Activated CD8-positive, alpha-beta T cell treated with anti-CD3 and anti-CD28 coated beads, Interleukin-2, amount 10 ng/mL, durations not matched to agents 7 days and 5 days (primary cell): ENCODE results near the gene TMEM42. TPM values are rescaled to one million over a fixed set of nuclear protein-coding genes. Genes with fewer than 3 reads are reported as not detected.

Experiments used
- ATAC-seq: fragments of 150-1000 bp; cut with Tn5 transposase; one replicate; pipeline ENCODE4 v1.10.0; 2021; ENCODE audit warnings: moderate library complexity
- CTCF ChIA-PET: fragments of 350-600 bp; sonication (Branson Sonifier 250); formaldehyde crosslinking; loops from one replicate; lab custom pipeline; 2021; ENCODE audit warnings: antibody characterized with exemption; lab: Charles Lee
- POLR2A ChIA-PET: fragments of 350-600 bp; sonication (Branson Sonifier 250); formaldehyde crosslinking; loops from one replicate; lab custom pipeline; 2021; ENCODE audit warnings: antibody characterized with exemption; lab: Charles Lee
- DNase-seq: peaks from one replicate; pipeline ENCODE4 v3.0.0-alpha.2; 2020
- H3K27ac Mint-ChIP-seq: one replicate; pipeline ENCODE4 v1.8.0; 2021; ENCODE audit warnings: mild to moderate bottlenecking, mixed read lengths
- H3K27me3 Mint-ChIP-seq: one replicate; pipeline ENCODE4 v1.8.0; 2021; ENCODE audit warnings: low read depth, mixed read lengths
- H3K36me3 Mint-ChIP-seq: one replicate; pipeline ENCODE4 v1.8.0; 2021; ENCODE audit warnings: low read depth, mixed read lengths
- H3K4me1 Mint-ChIP-seq: one replicate; pipeline ENCODE4 v1.8.0; 2021; ENCODE audit warnings: low read depth, mixed read lengths
- H3K4me3 Mint-ChIP-seq: one replicate; pipeline ENCODE4 v1.8.0; 2021; ENCODE audit warnings: mild to moderate bottlenecking, mixed read lengths
- H3K9me3 Mint-ChIP-seq: one replicate; pipeline ENCODE4 v1.8.0; 2022; ENCODE audit warnings: mixed read lengths; ENCODE audit not compliant: insufficient read depth
- total RNA-seq, 2 experiments: library from RNA; stranded (reverse); gene quantifications; one replicate each; pipeline ENCODE4 v1.2.3, GENCODE V29; 2021

Gene TMEM42
- total RNA-seq, 2 experiments from 2014 or later, result 8.4 TPM

GRCh38 chr3:44899683-44900367, 38.1 kb downstream of the TMEM42 start:
- no peaks in the 10 kb centered on the region for H3K4me1 Mint-ChIP-seq
- no peak overlapping the region for H3K27ac Mint-ChIP-seq
- ChIA-PET POLR2A (no interaction called here), CTCF (no interaction called here)
- DNase-seq, result no peak
- H3K4me3 Mint-ChIP-seq, result no peak overlapping the region
- no peak for ATAC-seq
- no peaks in the 10 kb centered on the region for H3K36me3 Mint-ChIP-seq
- H3K9me3 Mint-ChIP-seq, result no peaks in the 10 kb centered on the region
- H3K27me3 Mint-ChIP-seq, result peaks cover 5% of the 10 kb centered on the region

- CTCF ChIA-PET, result interaction anchor here (0.8 kb wide), 2 partner anchors 25 to 370 kb away, joined by 3 read pairs; no protein-coding TSS in a partner anchor
- POLR2A ChIA-PET, result no interaction called here
- no peaks in the 10 kb centered on the region for H3K4me1 Mint-ChIP-seq
- H3K9me3 Mint-ChIP-seq, result no peaks in the 10 kb centered on the region
- no peak overlapping the region for H3K4me3 Mint-ChIP-seq
- DNase-seq (no peak), ATAC-seq (no peak)
- H3K27ac Mint-ChIP-seq, result no peak overlapping the region
- H3K36me3 Mint-ChIP-seq, result no peaks in the 10 kb centered on the region
- H3K27me3 Mint-ChIP-seq, result peaks cover 9% of the 10 kb centered on the region
Measured at GRCh38 chr3:44902628-44903027, 40.9 kb downstream of the TMEM42 start.

- peaks cover 16% of the 10 kb centered on the region for H3K27me3 Mint-ChIP-seq
- CTCF ChIA-PET, result no interaction called here
- DNase-seq (no peak), ATAC-seq (no peak)
- H3K27ac Mint-ChIP-seq, result no peak overlapping the region
- no peak overlapping the region for H3K4me3 Mint-ChIP-seq
- POLR2A ChIA-PET, result no interaction called here
- no peaks in the 10 kb centered on the region for H3K9me3 Mint-ChIP-seq
- H3K4me1 Mint-ChIP-seq, result no peaks in the 10 kb centered on the region
- H3K36me3 Mint-ChIP-seq, result no peaks in the 10 kb centered on the region
Measured at GRCh38 chr3:44903314-44903713, 41.6 kb downstream of the TMEM42 start.

- Mint-ChIP-seq H3K4me1 (no peaks in the 10 kb centered on the region), H3K36me3 (no peaks in the 10 kb centered on the region), H3K27me3 (peaks cover 16% of the 10 kb centered on the region), H3K27ac (no peak overlapping the region), H3K4me3 (no peak overlapping the region), H3K9me3 (no peaks in the 10 kb centered on the region)
- ATAC-seq (no peak), DNase-seq (no peak)
- ChIA-PET POLR2A (no interaction called here), CTCF (interaction anchor here (1.1 kb wide), 1 partner anchor 11 kb away, joined by 4 read pairs; no protein-coding TSS in a partner anchor)
Measured at GRCh38 chr3:44903751-44904150, 42.0 kb downstream of the TMEM42 start.

GRCh38 chr3:44905446-44906157, 43.9 kb downstream of the TMEM42 start:
- Mint-ChIP-seq H3K27me3 (peaks cover 21% of the 10 kb centered on the region), H3K9me3 (no peaks in the 10 kb centered on the region), H3K4me1 (no peaks in the 10 kb centered on the region), H3K36me3 (no peaks in the 10 kb centered on the region), H3K27ac (no peak overlapping the region), H3K4me3 (no peak overlapping the region)
- ChIA-PET POLR2A (no interaction called here), CTCF (interaction anchor here (1.4 kb wide), 1 partner anchor 7 kb away, joined by 4 read pairs; no protein-coding TSS in a partner anchor)
- DNase-seq (no peak), ATAC-seq (no peak)

GRCh38 chr3:44906997-44907396, 45.3 kb downstream of the TMEM42 start:
- Mint-ChIP-seq H3K27ac (no peak overlapping the region), H3K36me3 (no peaks in the 10 kb centered on the region), H3K27me3 (peaks cover 21% of the 10 kb centered on the region), H3K4me1 (no peaks in the 10 kb centered on the region), H3K9me3 (no peaks in the 10 kb centered on the region), H3K4me3 (no peak overlapping the region)
- ChIA-PET POLR2A (no interaction called here), CTCF (no interaction called here)
- no peak for ATAC-seq
- no peak for DNase-seq

GRCh38 chr3:44907612-44908011, 45.9 kb downstream of the TMEM42 start:
- Mint-ChIP-seq H3K4me3 (no peak overlapping the region), H3K4me1 (no peaks in the 10 kb centered on the region), H3K9me3 (no peaks in the 10 kb centered on the region), H3K36me3 (no peaks in the 10 kb centered on the region), H3K27me3 (peaks cover 21% of the 10 kb centered on the region), H3K27ac (no peak overlapping the region)
- ATAC-seq (no peak), DNase-seq (no peak)
- ChIA-PET CTCF (no interaction called here), POLR2A (no interaction called here)

GRCh38 chr3:44909063-44909462, 47.4 kb downstream of the TMEM42 start:
- no peak overlapping the region for H3K4me3 Mint-ChIP-seq
- CTCF ChIA-PET, result interaction anchor here (1.5 kb wide), 1 partner anchor 376 kb away, joined by 3 read pairs; no protein-coding TSS in a partner anchor
- no peaks in the 10 kb centered on the region for H3K36me3 Mint-ChIP-seq
- H3K27me3 Mint-ChIP-seq, result peaks cover 21% of the 10 kb centered on the region
- POLR2A ChIA-PET, result no interaction called here
- DNase-seq (no peak), ATAC-seq (no peak)
- H3K9me3 Mint-ChIP-seq, result no peaks in the 10 kb centered on the region
- no peak overlapping the region for H3K27ac Mint-ChIP-seq
- H3K4me1 Mint-ChIP-seq, result no peaks in the 10 kb centered on the region

- Mint-ChIP-seq H3K36me3 (no peaks in the 10 kb centered on the region), H3K9me3 (no peaks in the 10 kb centered on the region), H3K4me3 (no peak overlapping the region), H3K4me1 (no peaks in the 10 kb centered on the region), H3K27ac (no peak overlapping the region), H3K27me3 (peaks cover 21% of the 10 kb centered on the region)
- DNase-seq (no peak), ATAC-seq (no peak)
- ChIA-PET CTCF (no interaction called here), POLR2A (no interaction called here)
Measured at GRCh38 chr3:44910693-44911092, 49.0 kb downstream of the TMEM42 start.

GRCh38 chr3:44913868-44914468, 52.3 kb downstream of the TMEM42 start:
- CTCF ChIA-PET, result interaction anchor here (0.7 to 3.3 kb wide), 21 partner anchors 10 to 654 kb away, joined by 3 to 18 read pairs (median 4); partner anchors contain the start of gene TCAIM
- peaks cover 10% of the 10 kb centered on the region for H3K27me3 Mint-ChIP-seq
- ATAC-seq, result peak; percentile 88
- no peaks in the 10 kb centered on the region for H3K9me3 Mint-ChIP-seq
- no peak overlapping the region for H3K27ac Mint-ChIP-seq
- no peaks in the 10 kb centered on the region for H3K4me1 Mint-ChIP-seq
- POLR2A ChIA-PET, result no interaction called here
- H3K4me3 Mint-ChIP-seq, result no peak overlapping the region
- peaks cover 2% of the 10 kb centered on the region for H3K36me3 Mint-ChIP-seq
- DNase-seq, result peak; percentile 72

GRCh38 chr3:44914936-44915335, 53.2 kb downstream of the TMEM42 start:
- no peak for ATAC-seq
- H3K27ac Mint-ChIP-seq, result no peak overlapping the region

More at GRCh38 chr3:44914936-44915335, 53.2 kb downstream of the TMEM42 start:
- Mint-ChIP-seq H3K9me3 (no peaks in the 10 kb centered on the region), H3K4me1 (no peaks in the 10 kb centered on the region), H3K4me3 (no peak overlapping the region), H3K36me3 (peaks cover 6% of the 10 kb centered on the region), H3K27me3 (peaks cover 5% of the 10 kb centered on the region)
- POLR2A ChIA-PET, result no interaction called here
- CTCF ChIA-PET, result interaction anchor here (1.1 to 3.3 kb wide), 15 partner anchors 9 to 577 kb away, joined by 3 to 18 read pairs (median 4); partner anchors contain the start of gene TCAIM
- DNase-seq, result no peak
